Panc1 (cell line): Measurements from ENCODE around the gene CEP128. TPM values are rescaled to one million over a fixed set of nuclear protein-coding genes. Genes with fewer than 3 reads are reported as not detected.

ENCODE experiments used
- ATAC-seq: fragments of 200-7000 bp; cut with Tn5 transposase; 2 replicates; pipeline ENCODE4 v1.9.1; 2020; ENCODE audit warnings: mild to moderate bottlenecking, moderate library complexity
- BruUV-seq: library from RNA; stranded (reverse); fragments of 400-500 nt; replicated peaks from 2 replicates; lab custom pipeline; 2021; lab: Mats Ljungman, UMichigan
- CTCF ChIA-PET: fragments of 300-600 bp; sonication (Branson Sonifier 250); formaldehyde crosslinking; loops from one replicate; lab custom pipeline; 2022; ENCODE audit warnings: antibody characterized with exemption; lab: Charles Lee
- POLR2A ChIA-PET: fragments of 300-600 bp; sonication (Branson Sonifier 250); formaldehyde crosslinking; loops from one replicate; lab custom pipeline; 2022; ENCODE audit warnings: antibody characterized with exemption; lab: Charles Lee
- DNase-seq: peaks from one replicate; pipeline ENCODE4 v3.0.0-alpha.2; 2010; ENCODE audit warnings: low read depth, low spot score
- H3K27ac ChIP-seq: 2 replicates; pipeline ENCODE4 v1.5.1; 2011; ENCODE audit warnings: mild to moderate bottlenecking, low read length, inconsistent platforms
- H3K27me3 ChIP-seq: fragments of 200-500 bp; sonication (Bioruptor generic); 2 replicates; pipeline ENCODE4 v1.6.0; 2014; ENCODE audit warnings: low read length, inconsistent platforms; ENCODE audit not compliant: control insufficient read depth, insufficient read depth
- H3K36me3 ChIP-seq: fragments of 200-500 bp; sonication (Bioruptor generic); 2 replicates; pipeline ENCODE4 v1.5.1; 2014; ENCODE audit warnings: inconsistent platforms, mild to moderate bottlenecking, low read length, moderate library complexity; ENCODE audit not compliant: control insufficient read depth, insufficient read depth
- H3K4me1 ChIP-seq: 2 replicates; pipeline ENCODE4 v1.5.1; 2011; ENCODE audit warnings: inconsistent platforms, mild to moderate bottlenecking, low read length, moderate library complexity; ENCODE audit not compliant: control insufficient read depth, insufficient read depth
- H3K4me3 ChIP-seq, 2 experiments: 2 replicates each; pipeline ENCODE4 v1.5.1; 2011 to 2012; ENCODE audit warnings: low read depth in 2 of 2, low read length in 2 of 2, mild to moderate bottlenecking in 2 of 2, inconsistent platforms in 1 of 2, moderate library complexity in 1 of 2
- H3K9me3 ChIP-seq: fragments of 200-500 bp; sonication (Bioruptor generic); 2 replicates; pipeline ENCODE4 v1.5.1; 2014; ENCODE audit warnings: low read depth, mild to moderate bottlenecking, inconsistent platforms, low read length, moderate library complexity; ENCODE audit not compliant: control insufficient read depth, insufficient read depth
- POLR2AphosphoS5 ChIP-seq: IDR thresholded peaks from 2 replicates; pipeline ENCODE4 v1.6.1; 2012; ENCODE audit warnings: mild to moderate bottlenecking, low read depth, low read length, moderate library complexity
- REST ChIP-seq, 2 experiments: IDR thresholded peaks; 2 replicates each; pipeline ENCODE4 v1.6.1; 2011 to 2012; ENCODE audit warnings: low read depth in 2 of 2, control low read depth in 1 of 2, low read length in 1 of 2, mild to moderate bottlenecking in 1 of 2, moderate library complexity in 1 of 2; ENCODE audit not compliant: insufficient read depth in 1 of 2
- SIN3A ChIP-seq: IDR thresholded peaks from 2 replicates; pipeline ENCODE4 v1.6.1; 2012; ENCODE audit warnings: low read depth, mild to moderate bottlenecking, low read length, moderate library complexity, borderline replicate concordance; ENCODE audit not compliant: insufficient read depth
- TCF7L2 ChIP-seq: IDR thresholded peaks from 2 replicates; pipeline ENCODE4 v1.6.1; 2011; ENCODE audit warnings: mild to moderate bottlenecking, low read depth, low read length, inconsistent platforms
- in situ Hi-C: cut with HindIII; loops from 2 replicates; pipeline ENCODE4 v1.10.0; 2016; ENCODE audit warnings: low sequenced_read_pairs, low pct_unique_long_range_greater_than_20kb
- intact Hi-C: fragments of 100-400 bp; cut with micrococcal nuclease; formaldehyde crosslinking; loops from one replicate; pipeline ENCODE4 v1.10.0; 2022; ENCODE audit not compliant: unreplicated experiment
- total RNA-seq: library from RNA; stranded (reverse); gene quantifications from one replicate; pipeline ENCODE4 v1.2.1, GENCODE V29; 2021; ENCODE audit not compliant: unreplicated experiment
- TF ChIP-seq, protein P1 (sequence below): fragments of 450-650 bp; IDR thresholded peaks from 2 replicates; pipeline ENCODE4 v1.5.1; 2017; ENCODE audit warnings: mild to moderate bottlenecking

The CEP128 gene
- total RNA-seq, 1 experiment from 2014 or later = 9.3 TPM

DNA sequence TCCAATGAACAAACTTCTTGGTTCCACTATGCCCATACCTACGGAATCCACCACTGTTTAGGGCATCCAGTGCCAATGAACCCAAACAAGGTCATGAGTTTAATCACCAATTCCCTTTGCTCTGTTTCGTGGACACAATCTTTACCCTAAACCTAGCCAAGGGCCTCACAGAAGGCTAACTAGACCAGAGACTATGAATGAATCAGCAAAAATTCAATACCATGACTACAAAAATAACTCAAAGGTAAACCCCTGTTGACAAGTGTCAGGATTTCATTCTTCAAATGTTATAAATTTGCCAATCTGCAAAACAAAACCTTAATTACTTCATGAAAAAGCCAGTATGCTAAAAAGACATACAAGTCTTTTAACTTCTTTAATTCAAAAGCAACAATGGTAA lies 96.7 kb downstream of the CEP128 start:
- Histone ChIP-seq H3K27ac (no peak overlapping the region), H3K36me3 (no peaks in the 10 kb centered on the region), H3K4me3 (no peak overlapping the region), H3K4me1 (no peaks in the 10 kb centered on the region), H3K9me3 (no peaks in the 10 kb centered on the region), H3K27me3 (no peaks in the 10 kb centered on the region)
- no TSS peak for BruUV-seq
- TF ChIP-seq, protein P1, sequence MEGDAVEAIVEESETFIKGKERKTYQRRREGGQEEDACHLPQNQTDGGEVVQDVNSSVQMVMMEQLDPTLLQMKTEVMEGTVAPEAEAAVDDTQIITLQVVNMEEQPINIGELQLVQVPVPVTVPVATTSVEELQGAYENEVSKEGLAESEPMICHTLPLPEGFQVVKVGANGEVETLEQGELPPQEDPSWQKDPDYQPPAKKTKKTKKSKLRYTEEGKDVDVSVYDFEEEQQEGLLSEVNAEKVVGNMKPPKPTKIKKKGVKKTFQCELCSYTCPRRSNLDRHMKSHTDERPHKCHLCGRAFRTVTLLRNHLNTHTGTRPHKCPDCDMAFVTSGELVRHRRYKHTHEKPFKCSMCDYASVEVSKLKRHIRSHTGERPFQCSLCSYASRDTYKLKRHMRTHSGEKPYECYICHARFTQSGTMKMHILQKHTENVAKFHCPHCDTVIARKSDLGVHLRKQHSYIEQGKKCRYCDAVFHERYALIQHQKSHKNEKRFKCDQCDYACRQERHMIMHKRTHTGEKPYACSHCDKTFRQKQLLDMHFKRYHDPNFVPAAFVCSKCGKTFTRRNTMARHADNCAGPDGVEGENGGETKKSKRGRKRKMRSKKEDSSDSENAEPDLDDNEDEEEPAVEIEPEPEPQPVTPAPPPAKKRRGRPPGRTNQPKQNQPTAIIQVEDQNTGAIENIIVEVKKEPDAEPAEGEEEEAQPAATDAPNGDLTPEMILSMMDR = no peak
- TF ChIP-seq POLR2AphosphoS5 (no peak), SIN3A (no peak), TCF7L2 (no peak), REST (IDR thresholded peaks at IDR 0.05; ENCODE audit: insufficient read depth in 1 of 2, low read depth in 2 of 2, low read length in 1 of 2) (no peak)
- DNase-seq = no peak
- no peak for ATAC-seq
- intact Hi-C loops (no loop called here), in situ Hi-C loops (no loop called here)
- CTCF ChIA-PET = no interaction called here
- POLR2A ChIA-PET = no interaction called here

DNA sequence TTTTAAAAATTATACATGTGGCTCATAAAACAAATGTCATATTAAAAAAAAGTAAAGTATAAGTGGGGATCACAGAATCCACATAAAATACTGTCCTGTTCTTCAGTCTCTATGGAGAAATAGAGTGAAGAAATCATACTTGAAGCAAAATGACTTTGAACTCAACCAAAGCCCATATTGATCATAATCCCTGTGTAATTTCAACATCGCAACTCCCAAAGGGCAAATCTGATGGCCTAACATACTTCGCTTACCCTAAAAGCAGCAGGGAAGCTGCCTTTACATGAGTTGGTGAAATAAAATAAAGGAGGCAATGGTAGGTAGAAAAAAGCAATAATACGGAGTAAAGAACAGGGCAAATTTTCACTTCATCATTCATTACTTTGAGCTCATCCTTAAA lies 101.8 kb downstream of the CEP128 start:
- H3K36me3 ChIP-seq = no peaks in the 10 kb centered on the region
- ChIA-PET CTCF (no interaction called here), POLR2A (no interaction called here)
- no peak overlapping the region for H3K4me3 ChIP-seq
- H3K27ac ChIP-seq = no peak overlapping the region
- TF ChIP-seq REST (IDR thresholded peaks at IDR 0.05; ENCODE audit: insufficient read depth in 1 of 2, low read depth in 2 of 2, low read length in 1 of 2) (no peak), TCF7L2 (no peak), POLR2AphosphoS5 (no peak), SIN3A (no peak)
- TF ChIP-seq, protein P1 = no peak
- in situ Hi-C loops (no loop called here), intact Hi-C loops (no loop called here)
- ATAC-seq (no peak), DNase-seq (no peak)
- no TSS peak for BruUV-seq
- no peaks in the 10 kb centered on the region for H3K9me3 ChIP-seq
- H3K27me3 ChIP-seq = no peaks in the 10 kb centered on the region
- no peaks in the 10 kb centered on the region for H3K4me1 ChIP-seq
